Activated CD8-positive, alpha-beta memory T cell treated with anti-CD3 and anti-CD28 coated beads, Interleukin-2, amount 50 U/mL, for 24 hours (primary cell): ENCODE data around the gene BICDL1.

Experiments
- DNase-seq: peaks from one replicate; pipeline ENCODE4 v3.0.0-alpha.2; 2020; ENCODE audit errors: extremely low read depth

Gene BICDL1

DNA sequence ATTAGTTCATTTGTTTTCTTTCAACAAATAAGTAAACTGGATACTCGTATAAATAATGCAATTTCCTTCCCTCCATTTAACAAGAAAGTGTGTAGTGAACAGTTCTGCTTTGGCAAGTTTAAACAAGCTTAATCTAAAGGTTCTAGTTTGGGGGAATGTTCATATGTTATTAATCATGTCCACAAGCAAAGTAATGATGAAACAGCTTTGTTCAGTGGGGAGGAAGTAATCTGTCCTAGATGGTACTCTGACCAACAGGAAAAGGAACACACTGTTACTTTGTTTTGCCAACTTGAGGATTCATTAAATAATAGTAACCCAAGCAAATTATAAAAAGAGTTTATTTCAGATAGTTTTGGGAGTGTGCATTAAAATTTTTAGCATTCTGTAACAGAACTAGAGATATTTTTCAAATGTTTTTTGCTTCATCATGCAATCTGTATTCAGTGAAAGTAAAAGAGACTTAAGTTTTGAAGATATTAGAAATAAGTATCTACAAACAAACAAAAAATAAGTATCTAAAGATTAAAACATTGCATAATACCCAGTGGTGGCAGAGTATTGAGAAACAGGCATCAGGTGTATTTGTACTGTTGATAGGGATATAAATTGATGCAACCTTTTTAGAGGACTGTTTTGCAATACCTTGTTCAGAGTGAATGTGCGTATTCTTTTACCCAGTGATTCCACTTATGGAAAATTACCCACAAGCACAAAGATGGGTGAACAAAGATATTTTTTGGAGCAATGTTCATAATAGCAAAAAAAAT is 66.4 kb downstream of the BICDL1 start:
- no peak for DNase-seq

DNA sequence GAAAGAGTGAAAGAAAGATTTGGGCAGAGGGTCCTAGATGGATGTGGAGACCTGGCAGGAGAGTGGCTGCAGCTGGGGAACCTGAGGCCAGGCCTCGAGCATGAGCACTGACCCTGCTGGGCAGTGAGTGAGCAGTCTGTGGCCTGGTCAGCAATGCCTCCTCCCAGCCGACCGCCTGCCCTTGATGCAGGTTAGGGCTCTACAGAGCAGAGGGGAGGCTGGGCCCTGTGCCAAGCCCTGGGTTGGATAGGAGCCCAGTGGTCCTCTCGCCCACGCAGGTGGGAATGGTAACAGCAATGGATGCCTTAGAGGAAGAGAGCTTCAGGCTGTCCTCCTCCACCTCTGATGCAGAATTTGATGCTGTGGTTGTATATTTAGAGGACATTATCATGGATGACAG is 67.7 kb downstream of the BICDL1 start:
- DNase-seq: no peak

DNA sequence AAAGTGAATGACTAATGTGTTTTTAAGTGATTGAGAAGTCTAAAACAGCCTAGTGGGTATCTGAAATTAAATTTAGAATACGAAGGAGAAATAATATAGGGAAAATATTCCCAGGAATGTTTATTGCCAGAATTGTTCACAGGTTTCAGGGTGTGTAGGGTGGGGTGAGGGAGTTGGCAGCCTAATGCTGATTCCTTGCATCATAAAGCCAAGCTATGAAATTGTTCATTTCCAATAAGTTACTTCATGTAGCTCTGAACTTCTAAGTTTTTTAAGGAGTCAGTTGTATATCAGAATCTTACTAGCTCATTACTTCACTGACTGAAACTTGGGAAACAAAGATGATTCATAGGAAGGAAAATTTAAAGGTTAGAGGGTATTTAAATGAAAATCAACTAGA is 71.2 kb downstream of the BICDL1 start:
- DNase-seq: no peak

DNA sequence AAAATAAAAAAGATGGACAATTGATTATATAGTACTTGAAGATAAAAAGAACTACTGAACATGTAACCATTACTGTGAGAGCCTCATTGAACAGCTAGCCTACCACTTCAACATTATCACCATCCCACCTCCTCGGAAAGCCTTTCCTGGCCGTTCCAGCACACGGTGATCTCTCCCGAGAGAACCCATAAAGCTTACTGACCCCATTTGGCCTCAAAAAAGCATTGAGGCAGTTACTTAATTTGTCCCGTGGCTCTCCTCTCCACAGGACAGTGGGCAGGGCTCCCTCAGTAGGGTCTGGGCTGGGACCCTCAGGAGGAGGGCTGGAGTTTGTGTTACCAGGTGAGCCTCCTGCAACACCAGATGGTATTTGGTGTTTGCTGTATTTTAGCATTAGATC is 71.7 kb downstream of the BICDL1 start:
- DNase-seq: no peak

DNA sequence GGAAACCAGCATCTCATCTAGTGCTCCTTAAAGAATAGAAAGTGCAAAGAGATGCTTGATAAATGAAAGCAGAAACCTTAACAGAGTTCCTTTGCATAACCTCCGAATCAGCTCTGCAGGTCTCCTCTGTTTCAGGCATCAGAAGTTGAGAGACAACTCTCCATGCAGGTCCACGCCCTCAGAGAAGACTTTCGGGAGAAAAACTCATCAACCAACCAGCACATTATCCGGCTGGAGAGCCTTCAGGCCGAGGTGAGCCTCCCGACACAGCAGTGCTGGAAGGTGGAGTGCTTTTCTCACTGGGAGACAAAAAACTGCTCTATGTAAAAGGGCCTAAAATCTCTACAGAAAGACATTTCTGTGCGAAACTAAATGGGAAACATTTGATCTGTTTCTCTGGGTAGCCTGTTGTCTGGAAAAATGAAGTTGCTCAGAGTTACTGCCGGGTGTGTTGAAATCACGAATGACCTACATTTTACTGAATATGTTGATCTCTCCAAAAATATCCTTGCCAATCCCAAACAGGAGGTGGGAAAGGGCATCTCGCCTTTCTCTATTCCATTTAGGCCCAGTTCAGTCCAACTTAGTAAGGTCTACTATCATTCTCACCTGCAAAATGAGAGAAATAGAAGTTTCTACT is 72.7 kb downstream of the BICDL1 start:
- DNase-seq: no peak

DNA sequence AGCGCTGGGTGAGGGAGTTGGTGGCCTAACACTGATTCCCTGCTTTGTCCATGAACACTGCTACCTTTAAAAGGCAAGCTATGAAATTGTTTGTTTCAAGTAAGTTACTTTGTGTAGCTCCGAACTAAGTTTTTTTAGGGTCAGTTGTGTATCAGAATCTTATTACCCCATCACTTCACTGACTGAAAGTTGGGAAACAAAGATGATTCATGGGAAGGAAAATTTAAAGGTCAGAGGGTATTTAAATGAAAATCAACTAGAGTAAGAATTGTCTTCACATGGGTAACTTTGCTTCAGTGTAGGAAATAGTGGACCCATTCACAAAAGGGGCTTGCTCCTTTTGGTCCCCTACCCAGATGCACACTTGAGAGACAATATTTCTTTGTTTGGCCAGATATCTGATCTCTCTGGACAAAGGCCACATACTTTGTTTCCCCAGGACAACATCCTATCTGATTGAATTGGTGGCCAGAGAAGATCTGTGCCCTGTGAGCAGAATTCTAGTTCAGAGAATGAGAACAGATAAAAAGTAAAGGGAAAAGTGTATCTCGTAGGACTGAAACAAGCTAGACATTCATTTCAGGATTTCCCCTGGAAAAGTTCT is 74.0 kb downstream of the BICDL1 start:
- DNase-seq: no peak

DNA sequence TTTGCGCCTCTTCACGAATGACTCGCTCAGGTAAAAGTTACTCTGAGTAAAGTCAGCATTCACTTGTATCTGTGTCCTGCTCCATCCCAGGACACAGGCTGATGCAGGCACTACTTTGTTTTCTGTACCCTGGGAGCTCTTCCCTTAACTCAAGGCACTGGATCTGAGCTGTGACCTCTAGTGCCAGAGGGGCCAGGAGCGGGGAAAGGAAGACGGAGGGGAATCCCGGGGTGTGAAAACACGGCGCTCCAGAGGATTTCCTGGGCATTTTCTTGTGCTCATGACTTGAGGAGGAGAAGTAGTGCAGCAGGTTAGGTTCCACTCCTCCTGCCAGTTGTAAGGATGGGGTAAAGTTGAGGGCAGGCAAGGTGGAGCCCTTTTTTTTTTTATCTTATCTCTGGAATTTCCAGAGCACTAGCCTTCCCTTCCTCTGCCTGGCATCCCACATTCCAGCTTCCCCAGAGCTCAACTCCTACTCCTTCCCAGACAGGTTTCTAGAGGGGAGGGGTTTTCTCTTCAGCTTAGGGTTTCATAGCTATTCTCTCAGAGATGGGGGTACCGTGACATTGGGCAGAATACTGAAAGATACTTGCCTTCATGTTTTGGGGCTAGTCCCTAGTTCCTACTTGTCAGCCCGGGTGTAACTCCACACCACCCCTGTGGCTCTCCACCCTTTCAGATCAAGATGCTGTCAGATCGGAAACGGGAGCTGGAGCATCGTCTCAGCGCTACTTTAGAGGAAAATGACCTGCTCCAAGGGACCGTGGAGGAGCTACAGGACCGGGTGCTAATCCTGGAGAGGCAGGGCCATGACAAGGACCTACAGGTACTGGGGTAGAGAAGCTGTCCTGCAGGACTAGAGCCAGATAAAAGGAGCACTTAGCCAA is 75.3 kb downstream of the BICDL1 start:
- no peak for DNase-seq

DNA sequence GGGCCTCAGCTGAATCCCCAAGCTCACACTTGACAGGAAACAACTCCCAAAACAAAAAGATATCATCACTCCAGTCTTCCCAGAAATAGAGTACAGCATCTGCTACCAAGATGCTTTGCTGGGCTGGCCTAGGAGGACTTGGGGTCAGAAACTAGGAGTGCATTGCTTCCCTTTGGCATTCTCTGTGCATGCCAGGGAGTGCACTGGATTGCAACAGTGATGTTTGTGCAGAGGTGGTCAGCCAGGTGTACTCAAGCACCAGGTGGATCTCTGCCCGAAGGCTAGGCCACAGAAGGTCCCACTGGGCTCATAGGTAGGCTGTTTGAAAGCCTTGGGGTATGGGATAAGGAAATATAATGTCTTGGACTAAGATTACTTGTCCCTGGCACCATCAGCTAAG is 76.4 kb downstream of the BICDL1 start:
- no peak for DNase-seq

DNA sequence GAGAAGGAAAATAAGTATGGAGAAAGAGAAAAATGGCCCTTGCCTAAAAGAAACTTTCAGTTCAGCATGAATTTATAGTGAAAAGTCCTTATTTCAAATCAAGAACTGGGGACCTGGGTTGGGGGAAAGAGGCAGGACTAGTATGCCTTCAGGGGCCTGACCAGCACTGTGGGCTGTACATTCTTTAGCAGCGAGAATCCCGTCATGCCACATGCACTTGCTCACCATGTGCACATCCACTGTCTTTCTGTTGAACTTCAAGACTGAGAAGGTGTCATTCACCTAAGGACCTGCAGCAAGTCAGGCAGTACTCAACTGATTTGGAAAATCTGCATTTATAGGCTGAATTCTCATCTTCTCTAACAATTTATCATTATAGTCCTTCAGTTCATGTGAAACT is 77.3 kb downstream of the BICDL1 start:
- no peak for DNase-seq

DNA sequence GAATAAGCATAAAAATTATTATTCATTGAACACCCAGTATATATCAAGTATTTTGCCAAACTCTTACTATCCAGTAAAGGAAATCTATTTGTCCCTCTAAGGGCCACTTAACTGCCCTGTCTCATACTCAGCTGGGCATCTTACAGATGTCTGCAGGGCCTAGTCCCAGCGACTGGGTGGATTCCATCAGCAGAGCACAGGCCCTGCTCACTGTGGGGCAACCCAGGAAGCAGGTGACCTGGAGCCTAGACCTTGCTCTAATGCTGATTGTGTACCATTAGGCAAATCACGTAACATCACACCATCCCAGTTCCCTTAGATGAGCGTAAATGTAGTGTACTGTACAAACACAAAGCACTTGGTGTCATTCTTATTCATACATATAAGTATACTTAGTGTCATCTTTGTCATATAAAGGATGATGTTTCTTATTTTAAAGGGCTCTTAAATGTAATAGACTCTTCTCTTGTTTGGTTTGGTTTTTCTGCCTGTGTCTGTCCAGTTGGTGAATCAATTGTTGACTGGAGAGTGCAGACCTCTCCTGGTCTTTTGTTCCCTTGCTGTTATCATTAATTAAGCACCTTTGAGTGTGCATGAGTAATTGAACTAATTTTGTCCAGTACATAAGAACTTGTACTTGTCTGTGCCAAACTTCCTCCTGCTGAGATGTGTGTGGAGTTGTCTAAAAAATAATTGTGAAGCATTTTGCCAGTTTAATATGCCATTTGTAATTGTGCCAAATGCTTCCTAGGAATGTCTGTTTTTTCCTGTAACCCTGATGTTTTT is 78.2 kb downstream of the BICDL1 start:
- no peak for DNase-seq

DNA sequence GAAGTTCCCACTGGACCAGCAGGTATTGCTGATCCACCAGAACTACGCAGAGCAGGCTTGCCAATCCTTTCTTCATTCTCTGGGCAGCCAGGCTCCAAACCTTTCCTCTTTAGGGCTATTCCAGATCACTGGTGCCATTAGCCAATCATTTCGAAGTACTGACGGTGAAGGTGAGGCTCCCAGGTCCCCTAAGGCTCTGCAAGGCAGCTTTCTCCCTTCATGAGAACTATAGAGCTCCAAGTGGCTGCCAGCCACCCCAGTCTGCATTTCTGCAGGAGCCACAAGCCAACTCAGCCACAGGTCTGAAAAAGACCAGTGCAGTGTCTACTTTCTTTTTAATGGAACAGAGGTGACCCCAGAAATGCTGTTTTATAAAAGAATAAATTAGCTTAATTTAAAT is 78.9 kb downstream of the BICDL1 start:
- DNase-seq: no peak

DNA sequence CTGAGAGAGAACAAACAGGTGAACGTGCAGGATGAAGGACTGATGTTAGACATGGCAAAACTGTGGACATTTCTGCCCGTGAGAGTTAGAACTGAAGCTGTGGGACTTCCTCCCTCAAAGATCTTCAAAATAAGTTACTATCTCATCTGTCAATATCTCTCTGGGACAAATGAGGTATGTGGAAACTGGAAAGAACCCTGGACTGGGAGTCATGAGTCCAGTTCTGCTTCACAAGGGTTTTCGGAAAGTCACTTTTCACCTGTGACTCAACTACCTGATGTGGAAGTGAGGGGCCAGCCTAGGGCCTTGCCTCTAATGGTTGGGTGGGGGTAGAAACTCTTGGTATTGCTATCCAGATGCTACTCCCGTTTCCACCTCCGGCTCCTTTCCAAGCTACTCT is 80.2 kb downstream of the BICDL1 start:
- DNase-seq: no peak

DNA sequence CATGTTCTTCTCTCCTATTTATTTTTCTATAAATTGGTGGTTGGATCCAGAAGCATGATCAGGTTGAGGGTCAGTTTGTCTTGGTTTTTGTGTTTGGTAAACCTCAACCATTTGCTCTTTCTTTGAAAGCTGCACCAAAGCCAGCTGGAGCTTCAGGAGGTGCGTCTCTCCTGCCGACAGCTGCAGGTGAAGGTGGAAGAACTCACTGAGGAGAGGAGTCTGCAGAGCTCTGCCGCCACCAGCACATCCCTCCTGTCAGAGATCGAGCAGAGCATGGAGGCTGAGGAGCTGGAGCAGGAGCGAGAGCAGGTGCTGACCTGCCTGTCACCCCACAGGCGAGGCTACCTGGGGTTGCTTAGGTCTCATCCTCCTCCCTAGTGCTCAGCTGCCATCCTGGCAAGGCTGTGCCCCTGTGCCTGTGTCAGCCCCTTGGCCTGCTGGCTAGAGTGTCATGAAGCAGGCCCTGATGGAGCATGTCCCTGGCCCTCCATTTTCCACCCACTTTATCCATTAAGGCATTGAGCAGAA is 82.5 kb downstream of the BICDL1 start:
- DNase-seq: no peak

DNA sequence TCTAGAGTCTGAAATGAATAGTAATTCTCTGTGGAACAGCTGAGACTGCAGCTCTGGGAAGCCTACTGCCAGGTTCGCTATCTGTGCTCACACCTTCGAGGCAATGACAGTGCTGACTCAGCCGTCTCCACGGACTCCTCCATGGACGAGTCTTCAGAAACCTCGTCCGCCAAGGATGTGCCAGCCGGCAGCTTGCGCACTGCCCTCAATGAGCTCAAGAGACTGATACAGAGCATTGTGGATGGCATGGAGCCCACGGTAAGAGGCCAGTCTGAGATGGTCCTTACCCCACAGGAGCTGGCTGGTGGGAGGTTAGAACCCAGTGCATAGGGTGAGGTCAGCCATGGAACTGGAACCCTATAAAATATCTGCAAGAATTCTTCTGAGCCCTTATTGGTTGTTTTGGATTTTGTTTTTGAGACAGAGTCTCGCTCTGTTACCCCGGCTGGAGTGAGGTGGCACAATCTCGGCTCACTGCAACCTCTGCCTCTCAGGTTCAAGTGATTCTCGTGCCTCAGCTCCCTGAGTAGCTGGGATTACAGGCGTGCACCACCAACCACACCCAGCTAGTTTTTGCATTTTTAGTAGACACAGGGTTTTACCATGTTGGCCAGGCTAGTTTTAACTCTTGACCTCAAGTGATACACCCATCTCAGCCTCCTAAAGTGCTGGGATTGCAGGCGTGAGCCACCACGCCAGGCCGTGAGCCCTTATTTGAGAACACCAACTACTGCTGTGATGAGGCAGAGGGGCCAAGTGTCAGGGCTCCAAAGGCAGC is 83.6 kb downstream of the BICDL1 start:
- DNase-seq: no peak

DNA sequence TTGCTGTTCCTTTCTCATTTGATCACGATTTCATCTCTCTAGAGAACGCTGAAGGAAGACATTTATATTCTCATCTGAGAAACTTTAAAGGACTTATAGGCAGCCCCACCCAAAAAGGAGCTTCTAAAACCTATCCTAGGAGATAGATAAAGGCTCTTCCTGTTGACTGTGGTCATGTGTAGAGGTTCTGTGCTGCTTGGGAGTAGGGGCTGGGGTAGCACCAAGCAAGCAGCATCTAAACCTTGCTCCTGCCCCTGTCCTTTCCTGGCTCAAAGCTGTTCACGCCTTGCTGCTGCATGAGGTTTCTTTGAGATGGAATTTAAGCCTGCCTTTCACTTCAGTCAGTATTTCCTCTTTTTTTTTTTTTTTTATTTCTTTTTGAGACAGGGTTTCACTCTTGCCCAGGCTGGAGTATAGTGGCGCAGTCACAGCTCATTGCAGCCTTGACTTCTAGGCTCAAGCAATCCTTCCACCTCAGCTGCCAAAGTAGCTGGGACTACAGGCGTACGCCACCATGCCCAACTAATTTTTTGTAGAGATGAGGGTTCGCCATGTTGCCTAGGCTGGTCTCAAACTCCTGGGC is 86.1 kb downstream of the BICDL1 start:
- no peak for DNase-seq

DNA sequence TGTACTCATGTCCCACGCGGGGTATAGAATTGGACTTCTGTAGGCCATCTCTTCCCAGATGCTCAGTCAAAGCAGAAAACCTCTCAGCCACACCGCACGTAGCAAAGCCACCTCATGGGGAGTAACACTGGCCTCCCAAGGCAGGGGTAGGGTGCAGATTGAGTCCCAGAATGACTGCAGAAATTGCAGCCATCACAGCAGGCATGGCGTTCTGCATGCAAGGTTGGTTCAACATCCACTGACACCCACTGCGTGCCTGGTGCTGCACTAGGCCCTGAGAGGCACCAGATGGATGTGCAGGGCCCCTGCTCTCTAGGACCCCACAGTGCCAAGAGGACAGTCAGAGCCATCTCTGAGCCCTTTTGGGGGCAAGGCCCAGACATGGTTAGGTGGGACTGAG is 87.6 kb downstream of the BICDL1 start:
- DNase-seq: no peak

DNA sequence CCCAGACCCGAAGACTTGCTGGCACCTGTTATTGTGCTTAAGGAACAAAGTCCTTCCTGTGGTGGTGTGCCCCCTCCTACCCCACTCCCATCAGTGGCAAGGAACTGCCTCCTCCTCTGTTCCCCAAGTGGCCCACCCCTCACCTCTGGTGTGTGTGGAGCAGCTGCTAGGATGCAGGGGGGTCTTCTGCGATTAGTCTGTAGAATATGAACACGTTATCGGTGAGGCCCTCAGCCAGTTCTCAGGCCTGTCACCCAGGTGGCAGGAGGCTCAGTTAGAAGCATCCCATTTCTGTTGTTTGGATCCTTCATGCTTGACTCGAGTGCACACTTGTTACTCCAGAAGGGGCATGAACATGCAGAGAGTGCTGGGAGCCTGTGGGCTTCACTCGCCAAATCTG is 88.2 kb downstream of the BICDL1 start:
- no peak for DNase-seq

DNA sequence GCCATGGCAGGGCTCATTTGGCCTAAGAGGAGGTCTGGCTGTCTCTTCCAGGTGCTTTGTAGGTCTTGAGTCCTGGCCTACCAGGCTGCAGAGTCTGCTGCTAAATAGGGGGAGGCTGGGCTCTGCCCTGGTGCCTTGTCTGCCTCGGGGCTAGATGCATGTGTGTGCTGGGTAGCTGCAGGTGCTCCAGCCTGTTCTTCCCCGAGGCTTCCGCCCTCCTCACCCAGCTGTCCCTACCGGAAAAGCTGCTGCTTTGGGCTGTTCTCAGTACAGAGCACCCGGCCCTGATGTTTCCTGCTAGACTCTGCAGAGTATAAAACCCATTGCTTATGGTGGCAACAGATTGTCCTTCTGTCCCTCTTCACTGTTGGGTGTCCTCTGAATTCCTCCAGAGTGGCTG is 89.8 kb downstream of the BICDL1 start:
- no peak for DNase-seq

DNA sequence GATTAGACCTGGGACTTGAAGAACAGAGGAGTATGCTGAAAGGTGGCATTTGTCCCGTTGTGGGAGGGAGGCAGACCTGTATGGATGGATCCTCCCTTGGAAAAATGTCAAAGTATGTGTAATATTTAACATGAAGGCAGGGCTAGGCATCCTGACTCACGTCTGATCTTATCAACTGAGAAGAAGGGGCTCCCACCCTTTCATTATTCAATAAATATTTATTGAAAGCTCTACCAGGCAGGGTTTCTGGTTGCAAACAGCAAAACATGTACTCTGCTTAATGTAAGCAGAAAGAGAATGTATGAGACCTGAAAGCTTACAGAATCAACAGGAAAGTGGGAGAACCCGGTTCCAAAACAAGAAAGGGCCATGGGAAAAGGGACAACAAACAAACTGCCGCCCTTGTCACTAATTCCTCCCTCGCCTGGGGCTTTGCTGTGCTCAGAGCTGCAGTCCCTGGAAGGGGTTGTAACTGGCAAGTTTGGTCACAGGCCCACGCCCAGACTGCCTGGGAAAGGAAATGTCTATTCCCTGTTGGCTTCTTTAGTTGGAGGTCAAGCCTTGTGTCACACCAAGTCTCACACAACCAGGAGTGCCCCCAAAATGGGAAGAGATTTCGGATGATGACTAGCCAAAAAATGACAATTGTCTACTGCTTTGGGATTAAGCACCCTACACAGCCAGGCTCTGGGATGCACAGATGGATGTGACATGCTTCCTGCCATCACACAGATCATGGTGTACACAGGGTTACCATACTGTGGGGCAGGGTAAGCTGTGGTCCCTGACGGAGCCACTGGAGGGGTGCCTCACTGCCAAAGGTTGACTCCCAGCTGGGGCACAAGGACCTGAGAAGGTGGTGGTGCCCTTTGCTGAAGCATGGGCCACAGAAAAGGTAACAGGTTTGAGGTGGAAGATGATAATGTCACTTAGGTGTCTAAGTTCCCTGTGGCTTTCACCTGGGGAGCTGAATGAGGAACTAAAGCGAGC is 90.7 kb downstream of the BICDL1 start:
- no peak for DNase-seq
